GM23338 (cell line): Measurements from ENCODE around the gene PLAAT2. TPM values are rescaled to one million over a fixed set of nuclear protein-coding genes. Genes with fewer than 3 reads are reported as not detected.
A peak's percentile ranks its signal among the peaks of the same experiment; 100 is the strongest.

Experiments used
- ATAC-seq: fragments of 200-7000 bp; cut with Tn5 transposase; 3 replicates; pipeline ENCODE4 v1.9.1; 2020
- DNase-seq: peaks from one replicate; pipeline ENCODE4 v3.0.0-alpha.2; 2015; ENCODE audit warnings: low spot score
- H2AFZ ChIP-seq: fragments of 200-600 bp; sonication (generic); 2 replicates; pipeline ENCODE4 v1.8.0; 2016; ENCODE audit warnings: antibody characterized with exemption, mild to moderate bottlenecking, moderate library complexity
- H3F3A ChIP-seq: fragments of 200-600 bp; sonication (generic); replicated peaks from 2 replicates; pipeline ENCODE4 v1.8.0; 2017; ENCODE audit warnings: antibody characterized with exemption, mixed run types, low read depth
- H3K27ac ChIP-seq: fragments of 200-600 bp; sonication (generic); 2 replicates; pipeline ENCODE4 v1.6.1; 2016; ENCODE audit warnings: low read depth
- H3K27me3 ChIP-seq: fragments of 200-600 bp; sonication (generic); 2 replicates; pipeline ENCODE4 v1.8.0; 2016; ENCODE audit warnings: mild to moderate bottlenecking, mixed run types, moderate library complexity; ENCODE audit not compliant: insufficient read depth
- H3K36me3 ChIP-seq: fragments of 200-600 bp; sonication (generic); 2 replicates; pipeline ENCODE4 v1.8.0; 2016; ENCODE audit warnings: mild to moderate bottlenecking; ENCODE audit not compliant: insufficient read depth
- H3K4me1 ChIP-seq: fragments of 200-600 bp; sonication (generic); 2 replicates; pipeline ENCODE4 v1.8.0; 2016; ENCODE audit warnings: mild to moderate bottlenecking, moderate library complexity; ENCODE audit not compliant: insufficient read depth
- H3K4me2 ChIP-seq: fragments of 200-600 bp; sonication (generic); 2 replicates; pipeline ENCODE4 v1.7.1; 2017; ENCODE audit warnings: mixed run types
- H3K4me3 ChIP-seq: fragments of 200-600 bp; sonication (generic); 2 replicates; pipeline ENCODE4 v1.6.1; 2016; ENCODE audit warnings: mixed run types
- H3K79me2 ChIP-seq: fragments of 200-600 bp; sonication (generic); replicated peaks from 2 replicates; pipeline ENCODE4 v1.8.0; 2017; ENCODE audit warnings: mild to moderate bottlenecking; ENCODE audit not compliant: insufficient read depth
- H3K9me2 ChIP-seq: fragments of 200-600 bp; sonication (generic); 2 replicates; pipeline ENCODE4 v1.8.0; 2017; ENCODE audit not compliant: insufficient read depth
- H4K20me1 ChIP-seq: fragments of 200-600 bp; sonication (generic); replicated peaks from 2 replicates; pipeline ENCODE4 v1.8.0; 2017; ENCODE audit warnings: mild to moderate bottlenecking; ENCODE audit not compliant: insufficient read depth
- H3K27ac Mint-ChIP-seq: 2 replicates; pipeline ENCODE4 v1.8.0; 2020; ENCODE audit warnings: inconsistent platforms, mild to moderate bottlenecking, moderate library complexity, mixed read lengths
- H3K27me3 Mint-ChIP-seq: 3 replicates; pipeline ENCODE4 v1.8.0; 2022; ENCODE audit warnings: low read depth, mild to moderate bottlenecking, moderate library complexity, mixed read lengths, inconsistent platforms; ENCODE audit not compliant: insufficient read depth, poor library complexity
- H3K36me3 Mint-ChIP-seq: 3 replicates; pipeline ENCODE4 v1.8.0; 2021; ENCODE audit warnings: low read depth, mild to moderate bottlenecking, inconsistent platforms, moderate library complexity, mixed read lengths
- H3K4me1 Mint-ChIP-seq: 3 replicates; pipeline ENCODE4 v1.8.0; 2020; ENCODE audit warnings: mild to moderate bottlenecking, inconsistent platforms, mixed read lengths
- H3K4me3 Mint-ChIP-seq: 3 replicates; pipeline ENCODE4 v1.8.0; 2021; ENCODE audit warnings: moderate library complexity, mild to moderate bottlenecking, inconsistent platforms, mixed read lengths
- H3K9me3 Mint-ChIP-seq: 3 replicates; pipeline ENCODE4 v1.8.0; 2020; ENCODE audit warnings: moderate library complexity, mild to moderate bottlenecking, inconsistent platforms, mixed read lengths
- JUNB ChIP-seq: IDR thresholded peaks from one replicate; pipeline ENCODE4 v1.6.1; 2016; ENCODE audit warnings: antibody characterized with exemption; ENCODE audit not compliant: unreplicated experiment
- NANOG ChIP-seq: IDR thresholded peaks from 2 replicates; pipeline ENCODE4 v1.6.1; 2016; ENCODE audit warnings: antibody characterized with exemption, borderline replicate concordance
- REST ChIP-seq: IDR thresholded peaks from one replicate; pipeline ENCODE4 v1.6.1; 2018; ENCODE audit warnings: antibody characterized with exemption; ENCODE audit not compliant: unreplicated experiment
- STAT1 ChIP-seq: IDR thresholded peaks from one replicate; pipeline ENCODE4 v1.6.1; 2016; ENCODE audit warnings: antibody characterized with exemption; ENCODE audit not compliant: unreplicated experiment
- ZNF114 ChIP-seq: fragments of 250-450 bp; sonication (Bioruptor Pico); IDR thresholded peaks from 2 replicates; pipeline ENCODE4 v1.5.0; 2020; ENCODE audit warnings: mild to moderate bottlenecking, moderate library complexity
- ZNF331 ChIP-seq: fragments of 250-450 bp; sonication (Bioruptor Pico); IDR thresholded peaks from 2 replicates; pipeline ENCODE4 v1.5.0; 2020; ENCODE audit warnings: low read depth, mild to moderate bottlenecking, moderate library complexity
- ZNF462 ChIP-seq: fragments of 250-450 bp; sonication (Bioruptor Pico); IDR thresholded peaks from 2 replicates; pipeline ENCODE4 v1.5.0; 2020; ENCODE audit warnings: mild to moderate bottlenecking, moderate library complexity
- polyA plus RNA-seq: library from polyadenylated mRNA; unstranded; fragments of >200 nt; fragmentation: Nextera tagmentation; extraction: Ambion mirVana; gene quantifications from 2 replicates; pipeline ENCODE4 v1.2.1, GENCODE V29; 2016
- total RNA-seq: library from RNA; depleted of rRNA; stranded (reverse); fragments of >200 nt; shearing (Covaris generic); gene quantifications from 2 replicates; pipeline ENCODE4 v1.2.3, GENCODE V29; 2014
- TF ChIP-seq, protein P1 (sequence below), 2 experiments: fragments of 200-600 bp in 1 of 2; sonication (generic) in 1 of 2; conservative IDR thresholded peaks; 2 replicates each; pipeline versions ENCODE4 v1.5.1 to v1.6.1; 2016 to 2017; ENCODE audit warnings: antibody characterized with exemption in 2 of 2, low read depth in 2 of 2, mild to moderate bottlenecking in 2 of 2, moderate library complexity in 1 of 2

Gene PLAAT2
- total and polyA plus RNA-seq, 2 experiments from 2014 or later = 0.66 to 0.78 TPM

- no peaks in the 10 kb centered on the region for H3K36me3 Mint-ChIP-seq
- H3K27ac Mint-ChIP-seq = no peak overlapping the region
- Histone ChIP-seq H3K27me3 (no peaks in the 10 kb centered on the region), H3K4me1 (peaks cover 30% of the 10 kb centered on the region), H3K36me3 (no peaks in the 10 kb centered on the region), H3K79me2 (no peaks in the 10 kb centered on the region), H3K4me2 (no peak overlapping the region), H3F3A (no peaks in the 10 kb centered on the region; the same call in 1 of the 2 replicates), H3K4me3 (no peak overlapping the region), H4K20me1 (no peaks in the 10 kb centered on the region), H3K27ac (no peak overlapping the region), H2AFZ (no peak overlapping the region), H3K9me2 (no peaks in the 10 kb centered on the region)
- ATAC-seq (no peak), DNase-seq (no peak)
- no peak overlapping the region for H3K4me3 Mint-ChIP-seq
- peaks cover 18% of the 10 kb centered on the region for H3K4me1 Mint-ChIP-seq
- H3K9me3 Mint-ChIP-seq = no peaks in the 10 kb centered on the region; the same call in 2 of the 3 replicates
- TF ChIP-seq, protein P1, sequence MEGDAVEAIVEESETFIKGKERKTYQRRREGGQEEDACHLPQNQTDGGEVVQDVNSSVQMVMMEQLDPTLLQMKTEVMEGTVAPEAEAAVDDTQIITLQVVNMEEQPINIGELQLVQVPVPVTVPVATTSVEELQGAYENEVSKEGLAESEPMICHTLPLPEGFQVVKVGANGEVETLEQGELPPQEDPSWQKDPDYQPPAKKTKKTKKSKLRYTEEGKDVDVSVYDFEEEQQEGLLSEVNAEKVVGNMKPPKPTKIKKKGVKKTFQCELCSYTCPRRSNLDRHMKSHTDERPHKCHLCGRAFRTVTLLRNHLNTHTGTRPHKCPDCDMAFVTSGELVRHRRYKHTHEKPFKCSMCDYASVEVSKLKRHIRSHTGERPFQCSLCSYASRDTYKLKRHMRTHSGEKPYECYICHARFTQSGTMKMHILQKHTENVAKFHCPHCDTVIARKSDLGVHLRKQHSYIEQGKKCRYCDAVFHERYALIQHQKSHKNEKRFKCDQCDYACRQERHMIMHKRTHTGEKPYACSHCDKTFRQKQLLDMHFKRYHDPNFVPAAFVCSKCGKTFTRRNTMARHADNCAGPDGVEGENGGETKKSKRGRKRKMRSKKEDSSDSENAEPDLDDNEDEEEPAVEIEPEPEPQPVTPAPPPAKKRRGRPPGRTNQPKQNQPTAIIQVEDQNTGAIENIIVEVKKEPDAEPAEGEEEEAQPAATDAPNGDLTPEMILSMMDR (conservative IDR thresholded peaks at IDR 0.05; ENCODE audit: low read depth in 2 of 2) = no peak
- H3K27me3 Mint-ChIP-seq = peaks cover 12% of the 10 kb centered on the region
Measured at GRCh38 chr11:63554877-63555223, 8.3 kb downstream of the PLAAT2 start.

GRCh38 chr11:63553759-63554158, 9.4 kb downstream of the PLAAT2 start:
- Histone ChIP-seq H4K20me1 (no peaks in the 10 kb centered on the region), H3K79me2 (no peaks in the 10 kb centered on the region), H3K36me3 (no peaks in the 10 kb centered on the region), H2AFZ (peak overlapping the region; percentile 94), H3K27ac (no peak overlapping the region), H3K4me2 (no peak overlapping the region), H3K27me3 (no peaks in the 10 kb centered on the region), H3K4me3 (no peak overlapping the region), H3K4me1 (peaks cover 30% of the 10 kb centered on the region), H3F3A (no peaks in the 10 kb centered on the region; the same call in 1 of the 2 replicates), H3K9me2 (no peaks in the 10 kb centered on the region)
- ATAC-seq = peak; percentile 56
- H3K4me3 Mint-ChIP-seq = no peak overlapping the region
- H3K27ac Mint-ChIP-seq = no peak overlapping the region
- H3K27me3 Mint-ChIP-seq = peaks cover 18% of the 10 kb centered on the region
- H3K36me3 Mint-ChIP-seq = peaks cover 4% of the 10 kb centered on the region; the same call in 2 of the 3 replicates
- peaks cover 9% of the 10 kb centered on the region; the same call in 2 of the 3 replicates for H3K9me3 Mint-ChIP-seq
- H3K4me1 Mint-ChIP-seq = peaks cover 18% of the 10 kb centered on the region
- no peak for DNase-seq
- TF ChIP-seq JUNB (no peak), ZNF462 (CRISPR knock-in tag) (no peak), ZNF114 (CRISPR knock-in tag) (no peak), NANOG (no peak), STAT1 (no peak), ZNF331 (CRISPR knock-in tag) (no peak), REST (no peak)
- TF ChIP-seq, protein P1 (conservative IDR thresholded peaks at IDR 0.05; ENCODE audit: low read depth in 2 of 2) = no peak
